CD4-positive, alpha-beta T cell treated with Interleukin-21 for 1 hour (primary cell): ENCODE data around the gene LYZ.

Experiments
- DNase-seq: peaks from one replicate; pipeline ENCODE4 v3.0.0-alpha.2; 2020

LYZ gene

GRCh38 chr12:69339999-69340398 lies 8.2 kb upstream of the LYZ start:
- no peak for DNase-seq

- DNase-seq, result no peak
Observed at GRCh38 chr12:69341328-69341727, 6.9 kb upstream of the LYZ start.

GRCh38 chr12:69342421-69342820 lies 5.8 kb upstream of the LYZ start:
- DNase-seq, result no peak

- DNase-seq, result no peak
Observed at GRCh38 chr12:69343357-69343756, 4.8 kb upstream of the LYZ start.

- no peak for DNase-seq
Observed at GRCh38 chr12:69343885-69344612, 4.1 kb upstream of the LYZ start.

GRCh38 chr12:69345077-69345476 lies 3.1 kb upstream of the LYZ start:
- DNase-seq, result no peak

GRCh38 chr12:69345742-69346141 lies 2.4 kb upstream of the LYZ start:
- no peak for DNase-seq

GRCh38 chr12:69350002-69350626 lies 1.9 kb downstream of the LYZ start:
- DNase-seq, result no peak

- DNase-seq, result no peak
Observed at GRCh38 chr12:69350777-69351176, 2.6 kb downstream of the LYZ start.

- DNase-seq, result no peak
Observed at GRCh38 chr12:69351462-69352236, 3.5 kb downstream of the LYZ start.

- DNase-seq, result no peak
Observed at GRCh38 chr12:69352904-69353303, 4.7 kb downstream of the LYZ start.

- no peak for DNase-seq
Observed at GRCh38 chr12:69354172-69354555, 6.0 kb downstream of the LYZ start.

- no peak for DNase-seq
Observed at GRCh38 chr12:69354556-69355187, 6.5 kb downstream of the LYZ start.

GRCh38 chr12:69355363-69356028 lies 7.3 kb downstream of the LYZ start:
- no peak for DNase-seq

GRCh38 chr12:69359531-69360347 lies 11.6 kb downstream of the LYZ start, which contains the start of gene YEATS4:
Gene YEATS4, plus strand, starts transcription at chr12:69359743. Its CDS starts 230 bp downstream, at chr12:69359973.
- DNase-seq, result peak; percentile 92

GRCh38 chr12:69360348-69360672 lies 12.1 kb downstream of the LYZ start:
- DNase-seq, result no peak

GRCh38 chr12:69366796-69367195 lies 18.6 kb downstream of the LYZ start:
- DNase-seq, result no peak

GRCh38 chr12:69368171-69368570 lies 20.0 kb downstream of the LYZ start:
- DNase-seq, result no peak

- DNase-seq, result no peak
Observed at GRCh38 chr12:69383074-69383473, 34.9 kb downstream of the LYZ start.

- DNase-seq, result no peak
Observed at GRCh38 chr12:69385038-69385437, 36.9 kb downstream of the LYZ start.

- no peak for DNase-seq
Observed at GRCh38 chr12:69386921-69387320, 38.7 kb downstream of the LYZ start.

GRCh38 chr12:69388371-69388770 lies 40.2 kb downstream of the LYZ start:
- DNase-seq, result peak; percentile 14
